MCF 10A (cell line): Measurements from ENCODE around the gene NR2C1. TPM values are rescaled to one million over a fixed set of nuclear protein-coding genes. Genes with fewer than 3 reads are reported as not detected.
"Not testable (repeated sequence)": the region's sequence is repeated elsewhere in the genome, so short reads cannot be mapped to it uniquely, and the experiment has no call there.

Experiments used
- BruUV-seq: library from RNA; stranded (reverse); fragments of 400-500 nt; replicated peaks from 2 replicates; lab custom pipeline; 2021; lab: Mats Ljungman, UMichigan
- CTCF ChIA-PET: fragments of 300-600 bp; sonication (Branson Sonifier 250); formaldehyde crosslinking; extraction: SDS; loops from one replicate; lab custom pipeline; 2021; ENCODE audit warnings: antibody characterized with exemption, inconsistent platforms; lab: Yijun Ruan, JAX
- POLR2A ChIA-PET: fragments of 300-600, 350-650 bp; sonication (Branson Sonifier 250); formaldehyde crosslinking; extraction: SDS; loops from one replicate; lab custom pipeline; 2020; ENCODE audit warnings: antibody characterized with exemption, inconsistent platforms; lab: Yijun Ruan, JAX
- DNase-seq: peaks from one replicate; pipeline ENCODE4 v3.0.0-alpha.2; 2018; ENCODE audit not compliant: unreplicated experiment
- H3K27ac Mint-ChIP-seq: one replicate; pipeline ENCODE4 v1.8.0; 2022; ENCODE audit warnings: mild to moderate bottlenecking, low read depth, mixed read lengths; ENCODE audit not compliant: unreplicated experiment
- H3K27me3 Mint-ChIP-seq: one replicate; pipeline ENCODE4 v1.8.0; 2022; ENCODE audit warnings: mixed read lengths; ENCODE audit not compliant: insufficient read depth, unreplicated experiment
- H3K36me3 Mint-ChIP-seq: one replicate; pipeline ENCODE4 v1.8.0; 2022; ENCODE audit warnings: mild to moderate bottlenecking, moderate library complexity, mixed read lengths; ENCODE audit not compliant: insufficient read depth, unreplicated experiment
- H3K4me1 Mint-ChIP-seq: one replicate; pipeline ENCODE4 v1.8.0; 2022; ENCODE audit warnings: mixed read lengths; ENCODE audit not compliant: insufficient read depth, unreplicated experiment
- H3K4me3 Mint-ChIP-seq: one replicate; pipeline ENCODE4 v1.8.0; 2022; ENCODE audit warnings: mild to moderate bottlenecking, moderate library complexity, mixed read lengths; ENCODE audit not compliant: unreplicated experiment
- H3K9me3 Mint-ChIP-seq: one replicate; pipeline ENCODE4 v1.8.0; 2022; ENCODE audit warnings: mixed read lengths; ENCODE audit not compliant: unreplicated experiment
- intact Hi-C: fragments of 100-400 bp; cut with micrococcal nuclease; formaldehyde crosslinking; loops from 2 replicates; pipeline ENCODE4 v1.14.1; 2022
- total RNA-seq: library from RNA; stranded (reverse); gene quantifications from 2 replicates; pipeline ENCODE4 v1.2.3, GENCODE V29; 2022
- TF ChIP-seq, protein P1 (sequence below): fragments of 200-600 bp; IDR thresholded peaks from one replicate; pipeline ENCODE4 v1.8.0; 2022; ENCODE audit warnings: antibody characterized with exemption, mild to moderate bottlenecking; ENCODE audit not compliant: unreplicated experiment

The NR2C1 gene
- total RNA-seq, 1 experiment from 2014 or later = 29.0 TPM

DNA sequence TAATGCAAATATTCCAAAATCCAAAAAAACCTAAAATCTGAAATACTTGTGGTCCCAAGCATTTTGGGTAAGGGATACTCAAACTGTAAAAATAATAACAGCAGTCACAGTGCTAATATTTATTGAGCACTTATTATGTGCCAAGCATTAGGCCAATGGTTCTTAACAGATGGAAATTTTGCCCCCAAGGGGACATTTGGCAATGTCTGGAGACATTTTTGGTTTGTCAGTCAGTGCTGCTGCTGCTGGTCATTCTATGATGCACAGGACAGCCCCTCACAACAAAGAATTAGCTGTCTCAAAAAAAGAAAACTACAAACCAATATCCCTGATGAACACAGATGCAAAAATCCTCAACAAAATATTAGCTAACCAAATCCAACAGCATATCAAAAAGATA, 75.7 kb downstream of the NR2C1 start:
- Mint-ChIP-seq H3K4me1 (peaks cover 8% of the 10 kb centered on the region), H3K4me3 (no peak overlapping the region), H3K27me3 (no peaks in the 10 kb centered on the region), H3K36me3 (peaks cover 42% of the 10 kb centered on the region), H3K9me3 (no peaks in the 10 kb centered on the region), H3K27ac (no peak overlapping the region)
- ChIA-PET POLR2A (interaction anchor here (0.6 kb wide), 1 partner anchor 272 kb away, joined by 3 read pairs; no protein-coding TSS in a partner anchor), CTCF (no interaction called here)
- intact Hi-C loops = no loop called here
- TF ChIP-seq, protein P1, sequence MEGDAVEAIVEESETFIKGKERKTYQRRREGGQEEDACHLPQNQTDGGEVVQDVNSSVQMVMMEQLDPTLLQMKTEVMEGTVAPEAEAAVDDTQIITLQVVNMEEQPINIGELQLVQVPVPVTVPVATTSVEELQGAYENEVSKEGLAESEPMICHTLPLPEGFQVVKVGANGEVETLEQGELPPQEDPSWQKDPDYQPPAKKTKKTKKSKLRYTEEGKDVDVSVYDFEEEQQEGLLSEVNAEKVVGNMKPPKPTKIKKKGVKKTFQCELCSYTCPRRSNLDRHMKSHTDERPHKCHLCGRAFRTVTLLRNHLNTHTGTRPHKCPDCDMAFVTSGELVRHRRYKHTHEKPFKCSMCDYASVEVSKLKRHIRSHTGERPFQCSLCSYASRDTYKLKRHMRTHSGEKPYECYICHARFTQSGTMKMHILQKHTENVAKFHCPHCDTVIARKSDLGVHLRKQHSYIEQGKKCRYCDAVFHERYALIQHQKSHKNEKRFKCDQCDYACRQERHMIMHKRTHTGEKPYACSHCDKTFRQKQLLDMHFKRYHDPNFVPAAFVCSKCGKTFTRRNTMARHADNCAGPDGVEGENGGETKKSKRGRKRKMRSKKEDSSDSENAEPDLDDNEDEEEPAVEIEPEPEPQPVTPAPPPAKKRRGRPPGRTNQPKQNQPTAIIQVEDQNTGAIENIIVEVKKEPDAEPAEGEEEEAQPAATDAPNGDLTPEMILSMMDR = no peak
- no TSS peak for BruUV-seq
- DNase-seq = no peak

DNA sequence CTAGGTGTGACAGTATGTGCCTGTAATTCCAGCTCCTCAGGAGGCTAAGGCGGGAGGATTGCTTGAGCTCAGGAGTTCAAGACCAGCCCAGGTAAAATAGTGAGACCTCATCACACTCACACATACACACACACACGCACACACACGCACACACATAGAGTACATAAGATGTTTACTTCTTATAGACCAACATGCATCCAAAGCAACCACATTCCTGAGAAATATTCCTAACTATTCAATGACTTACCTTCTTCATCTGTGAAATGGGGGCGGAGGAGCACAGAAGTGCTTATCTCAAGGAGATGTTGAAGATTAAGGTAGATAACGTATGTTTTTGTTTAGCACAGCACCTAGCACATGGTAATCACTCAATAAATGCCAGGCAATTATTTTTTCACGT, 76.4 kb downstream of the NR2C1 start:
- intact Hi-C loops = no loop called here
- ChIA-PET POLR2A (interaction anchor here (1.3 kb wide), 1 partner anchor 8 kb away, joined by 4 read pairs; no protein-coding TSS in a partner anchor), CTCF (no interaction called here)
- H3K36me3 Mint-ChIP-seq = peaks cover 48% of the 10 kb centered on the region
- no peak overlapping the region for H3K27ac Mint-ChIP-seq
- no peak overlapping the region for H3K4me3 Mint-ChIP-seq
- no TSS peak for BruUV-seq
- TF ChIP-seq, protein P1 = no peak
- H3K9me3 Mint-ChIP-seq = no peaks in the 10 kb centered on the region
- no peak for DNase-seq
- H3K27me3 Mint-ChIP-seq = no peaks in the 10 kb centered on the region
- H3K4me1 Mint-ChIP-seq = peaks cover 8% of the 10 kb centered on the region

- CTCF ChIA-PET = interaction anchor here (0.6 kb wide), 2 partner anchors 210 to 326 kb away, joined by 3 read pairs; no protein-coding TSS in a partner anchor
- POLR2A ChIA-PET = interaction anchor here (0.6 to 2.5 kb wide), 4 partner anchors 9 to 299 kb away, joined by 3 to 29 read pairs (median 3); partner anchors contain the start of gene NDUFA12
- intact Hi-C loops = no loop called here
- TF ChIP-seq, protein P1 = no peak
- peaks cover 67% of the 10 kb centered on the region for H3K36me3 Mint-ChIP-seq
- peak overlapping the region; percentile 46 for H3K27ac Mint-ChIP-seq
- peak; percentile 83 for DNase-seq
- peaks cover under 1% of the 10 kb centered on the region for H3K4me1 Mint-ChIP-seq
- H3K27me3 Mint-ChIP-seq = no peaks in the 10 kb centered on the region
- no TSS peak for BruUV-seq
- no peaks in the 10 kb centered on the region for H3K9me3 Mint-ChIP-seq
- no peak overlapping the region for H3K4me3 Mint-ChIP-seq
Measured at GRCh38 chr12:94994312-94994711, 79.1 kb downstream of the NR2C1 start.

GRCh38 chr12:94993855-94994254, 79.6 kb downstream of the NR2C1 start:
- ChIA-PET CTCF (interaction anchor here (0.6 kb wide), 1 partner anchor 210 kb away, joined by 3 read pairs; no protein-coding TSS in a partner anchor), POLR2A (interaction anchor here (0.6 to 2.5 kb wide), 4 partner anchors 10 to 299 kb away, joined by 3 to 29 read pairs (median 3); partner anchors contain the start of gene NDUFA12)
- intact Hi-C loops = not testable (repeated sequence)

More at GRCh38 chr12:94993855-94994254, 79.6 kb downstream of the NR2C1 start:
- H3K4me3 Mint-ChIP-seq, BruUV-seq, H3K4me1 Mint-ChIP-seq, H3K27me3 Mint-ChIP-seq, DNase-seq, H3K9me3 Mint-ChIP-seq: not testable (repeated sequence)
- peak overlapping the region; percentile 46 for H3K27ac Mint-ChIP-seq
- peaks cover 68% of the 10 kb centered on the region for H3K36me3 Mint-ChIP-seq
